Activated T-cell treated with anti-CD3 and anti-CD28 coated beads for 48 hours (primary cell): ENCODE data around the gene TSPAN15.

Experiments
- DNase-seq: peaks from one replicate; pipeline ENCODE4 v3.0.0-alpha.2; 2020; ENCODE audit warnings: low read depth

TSPAN15 gene

GRCh38 chr10:69553328-69553727 lies 102.1 kb downstream of the TSPAN15 start:
- DNase-seq, result no peak

GRCh38 chr10:69554611-69555010 lies 103.3 kb downstream of the TSPAN15 start:
- DNase-seq, result no peak
